Mesothelial cell of epicardium (in vitro differentiated cells): ENCODE measurements around the gene GANAB. TPM values are rescaled to one million over a fixed set of nuclear protein-coding genes. Genes with fewer than 3 reads are reported as not detected.
"Not testable (repeated sequence)": the region's sequence is repeated elsewhere in the genome, so short reads cannot be mapped to it uniquely, and the experiment has no call there.

Experiments
- DNase-seq, 2 experiments: peaks; one replicate each; pipeline ENCODE4 v3.0.0; 2021; ENCODE audit warnings: low spot score in 2 of 2; ENCODE audit not compliant: unreplicated experiment in 2 of 2
- H3K27ac Mint-ChIP-seq: 2 replicates; pipeline ENCODE4 v1.8.0; 2021; ENCODE audit warnings: mixed read lengths
- H3K27me3 Mint-ChIP-seq: 2 replicates; pipeline ENCODE4 v1.8.0; 2021; ENCODE audit warnings: low read depth, mixed read lengths
- H3K36me3 Mint-ChIP-seq: 2 replicates; pipeline ENCODE4 v1.8.0; 2021; ENCODE audit warnings: mixed read lengths
- H3K4me1 Mint-ChIP-seq: 2 replicates; pipeline ENCODE4 v1.8.0; 2021; ENCODE audit warnings: mixed read lengths
- H3K4me3 Mint-ChIP-seq: 2 replicates; pipeline ENCODE4 v1.8.0; 2021; ENCODE audit warnings: mild to moderate bottlenecking, moderate library complexity, mixed read lengths
- H3K9me3 Mint-ChIP-seq: 2 replicates; pipeline ENCODE4 v1.8.0; 2021; ENCODE audit warnings: mixed read lengths
- CTCF ChIP-seq: fragments of 200-600 bp; sonication (generic); IDR thresholded peaks from one replicate; pipeline ENCODE4 v1.5.0; 2021; ENCODE audit warnings: antibody characterized with exemption; ENCODE audit not compliant: unreplicated experiment
- total RNA-seq: library from RNA; stranded (reverse); gene quantifications from 3 replicates; pipeline ENCODE4 v1.2.1, GENCODE V29; 2021

The GANAB gene
- total RNA-seq, 1 donor from 2014 or later, result 324 TPM

DNA sequence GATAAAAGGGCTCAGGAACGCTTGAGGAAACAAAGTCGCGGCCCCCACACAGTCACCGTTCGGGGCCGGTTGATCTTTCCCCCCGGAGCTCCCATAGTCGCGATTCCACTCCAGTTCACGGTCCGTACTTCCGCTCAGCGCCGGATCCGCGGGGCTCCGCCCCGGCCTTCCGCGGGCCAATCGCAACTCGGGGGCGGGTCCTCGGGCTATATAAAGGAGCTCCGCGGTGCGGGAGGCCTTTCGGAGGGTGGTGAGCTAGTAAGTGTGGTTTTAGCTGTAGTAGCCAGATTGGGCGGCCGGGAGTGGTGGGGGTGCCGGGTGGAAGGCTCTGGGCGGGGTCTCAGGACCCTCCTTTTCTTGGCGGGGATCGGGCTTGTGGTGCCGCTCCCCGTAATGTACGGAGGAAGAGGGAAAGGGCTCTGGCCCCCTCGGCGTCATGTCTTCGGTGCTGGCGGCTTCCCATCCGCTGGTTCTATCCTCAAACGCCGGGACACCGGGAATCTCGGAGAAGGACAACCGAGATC lies 18.7 kb upstream of the GANAB start, which contains the start of the genes C11orf98 and CSKMT:
Gene C11orf98, minus strand, starts transcription at position 136 of the 524 bp plus-strand sequence. Its CDS starts 41 bp downstream, at position 95.
Gene CSKMT, plus strand, starts transcription at position 238 of the 524 bp plus-strand sequence. CDS start 568 bp downstream, outside the sequence.
- Mint-ChIP-seq H3K36me3 (peaks cover 5% of the 10 kb centered on the region), H3K9me3 (no peaks in the 10 kb centered on the region), H3K4me3 (peak within 1 kb of the TSS; percentile 96), H3K27ac (peak within 1 kb of the TSS; percentile 97), H3K27me3 (no peaks in the 10 kb centered on the region), H3K4me1 (peaks cover 20% of the 10 kb centered on the region)
- peak; percentile 86 to 99 for DNase-seq
- no peak for TF ChIP-seq CTCF

GRCh38 chr11:62664405-62665074 lies 18.1 kb upstream of the GANAB start:
- Mint-ChIP-seq H3K9me3 (no peaks in the 10 kb centered on the region), H3K4me3 (peak overlapping the region; percentile 96)

GRCh38 chr11:62656796-62657429 lies 10.5 kb upstream of the GANAB start:
- no peak overlapping the region for H3K4me3 Mint-ChIP-seq
- no peak for TF ChIP-seq CTCF

More at GRCh38 chr11:62664405-62665074, 18.1 kb upstream of the GANAB start:
- Mint-ChIP-seq H3K27me3 (no peaks in the 10 kb centered on the region), H3K27ac (peak overlapping the region; percentile 97), H3K4me1 (peaks cover 19% of the 10 kb centered on the region), H3K36me3 (peaks cover 5% of the 10 kb centered on the region)
- DNase-seq, result no peak
- TF ChIP-seq CTCF, result no peak

GRCh38 chr11:62654297-62654696 lies 7.9 kb upstream of the GANAB start:
- Mint-ChIP-seq H3K4me1 (peaks cover 12% of the 10 kb centered on the region), H3K9me3 (no peaks in the 10 kb centered on the region), H3K27me3 (no peaks in the 10 kb centered on the region), H3K4me3 (peak overlapping the region; percentile 18), H3K27ac (no peak overlapping the region), H3K36me3 (peaks cover 4% of the 10 kb centered on the region)
- TF ChIP-seq CTCF, result no peak
- DNase-seq, result no peak

More at GRCh38 chr11:62656796-62657429, 10.5 kb upstream of the GANAB start:
- no peak for DNase-seq
- Mint-ChIP-seq H3K9me3 (no peaks in the 10 kb centered on the region), H3K4me1 (peaks cover 10% of the 10 kb centered on the region), H3K27me3 (no peaks in the 10 kb centered on the region), H3K27ac (peak overlapping the region; percentile 17), H3K36me3 (no peaks in the 10 kb centered on the region)

DNA sequence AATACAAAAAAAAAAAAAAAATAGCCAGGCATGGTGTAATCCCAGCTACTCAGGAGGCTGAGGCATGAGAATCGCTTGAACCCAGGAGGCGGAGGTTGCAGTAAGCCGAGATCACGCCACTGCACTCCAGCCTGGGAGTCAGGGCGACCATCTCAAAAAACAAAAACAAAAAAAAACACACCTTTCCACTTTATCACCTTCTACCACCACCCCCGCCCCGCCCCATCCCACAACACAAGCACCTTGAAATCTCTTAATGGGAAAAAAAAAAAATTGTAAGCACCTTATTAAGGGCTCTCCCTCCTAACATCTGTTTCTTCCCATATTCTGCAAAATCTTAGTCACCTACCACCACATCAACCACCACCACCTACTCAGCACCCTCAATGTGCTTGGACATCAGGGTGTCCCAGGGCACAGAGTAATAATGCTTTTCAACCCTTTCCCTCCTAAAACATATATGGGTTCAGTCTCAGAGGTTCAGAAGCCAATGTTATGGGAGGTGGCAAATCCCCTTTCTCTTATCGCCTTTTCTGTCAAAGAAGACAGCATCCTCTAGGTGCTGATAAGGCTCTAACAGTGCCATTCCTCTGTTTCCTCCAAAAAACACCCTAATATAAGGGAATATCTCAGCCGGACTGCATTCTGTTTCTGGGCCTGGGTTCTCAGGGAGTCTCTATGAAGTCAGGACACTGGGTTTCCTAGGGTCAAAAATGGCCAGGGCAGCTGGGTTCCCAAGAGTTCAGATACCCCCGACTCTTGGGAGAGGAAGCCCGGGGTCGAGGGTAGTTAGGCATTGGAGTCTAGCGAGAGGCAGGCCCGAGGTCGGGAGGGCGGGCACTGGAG lies 6.0 kb upstream of the GANAB start:
- no peak for TF ChIP-seq CTCF
- no peak for DNase-seq
- Mint-ChIP-seq H3K4me3 (peak overlapping the region; percentile 90), H3K27me3 (no peaks in the 10 kb centered on the region), H3K4me1 (peaks cover 12% of the 10 kb centered on the region), H3K36me3 (peaks cover 4% of the 10 kb centered on the region), H3K27ac (peak overlapping the region; percentile 96), H3K9me3 (no peaks in the 10 kb centered on the region)

DNA sequence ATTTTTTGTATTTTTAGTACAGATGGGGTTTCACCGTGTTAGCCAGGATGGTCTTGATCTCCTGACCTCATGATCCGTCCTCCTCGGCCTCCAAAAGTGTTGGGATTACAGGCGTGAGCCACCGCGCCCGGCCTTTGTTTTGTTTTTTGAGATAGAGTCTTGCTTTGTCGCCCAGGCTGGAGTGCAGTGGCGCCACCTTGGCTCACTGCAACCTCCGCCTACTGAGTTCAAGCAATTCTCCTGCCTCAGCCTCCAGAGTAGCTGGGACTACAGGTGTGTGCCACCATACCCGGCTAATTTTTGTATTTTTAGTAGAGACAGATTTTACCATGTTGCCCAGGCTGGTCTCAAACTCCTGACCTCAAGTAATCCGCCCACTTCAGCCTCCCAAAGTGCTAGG lies 3.9 kb upstream of the GANAB start:
- H3K9me3 Mint-ChIP-seq, H3K36me3 Mint-ChIP-seq, H3K27me3 Mint-ChIP-seq, H3K4me3 Mint-ChIP-seq, DNase-seq: not testable (repeated sequence)
- peak overlapping the region; percentile 12 for H3K27ac Mint-ChIP-seq
- peaks cover 22% of the 10 kb centered on the region for H3K4me1 Mint-ChIP-seq
